Measurements from ENCODE around the gene KIAA1671.
"Not testable (repeated sequence)": the region's sequence is repeated elsewhere in the genome, so short reads cannot be mapped to it uniquely, and the experiment has no call there.

Gene KIAA1671

DNA sequence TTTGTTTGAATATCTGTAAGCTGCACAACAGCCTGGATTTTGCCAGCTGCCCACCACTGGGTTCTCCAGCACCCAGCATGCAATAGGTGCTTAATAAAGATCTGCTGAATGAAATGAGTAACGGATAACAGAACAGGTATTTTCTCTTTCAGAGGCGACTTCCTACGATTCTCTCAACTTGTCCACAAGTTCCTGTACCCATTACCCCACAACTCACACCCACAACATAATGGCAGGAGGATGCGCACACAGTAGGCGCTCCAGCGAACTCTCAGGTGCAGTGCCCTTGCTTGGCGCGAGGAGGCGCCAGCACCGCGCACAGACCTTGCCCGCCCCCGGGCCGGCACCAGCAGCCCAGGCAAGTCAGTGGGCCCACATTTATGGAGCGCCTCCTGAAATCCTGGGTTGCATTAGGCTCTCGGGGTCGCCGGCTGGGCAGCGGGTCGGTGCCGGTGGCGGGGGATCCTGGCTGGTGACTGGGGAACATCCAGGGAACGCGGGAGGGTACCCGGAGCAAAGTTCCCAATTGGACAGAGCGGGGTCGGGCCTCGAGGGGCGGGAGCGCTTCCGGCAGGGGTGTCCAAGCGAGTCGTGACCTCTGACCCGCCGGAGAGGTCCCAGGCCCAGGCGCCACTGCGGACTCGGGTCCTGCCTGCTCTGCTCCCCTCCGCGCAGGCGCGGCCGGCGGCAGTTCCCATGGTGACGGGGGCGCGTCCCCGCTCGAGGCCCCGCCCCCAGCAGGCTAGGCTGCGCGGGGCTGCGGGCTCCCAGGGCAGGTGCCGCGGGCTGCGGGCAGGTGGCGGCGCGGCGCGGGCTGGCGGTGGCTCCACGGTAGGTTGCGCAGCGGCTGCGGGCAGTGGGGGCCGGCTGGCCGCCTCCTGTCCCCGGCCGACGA, at the start of gene KIAA1671:
TSS of gene KIAA1671 (plus strand) at position 775 of the 895 bp plus-strand sequence. CDS start 75,284 bp downstream, outside the sequence.
- DNase-seq (ENCODE audit: low spot score), result peak; percentile 92

DNA sequence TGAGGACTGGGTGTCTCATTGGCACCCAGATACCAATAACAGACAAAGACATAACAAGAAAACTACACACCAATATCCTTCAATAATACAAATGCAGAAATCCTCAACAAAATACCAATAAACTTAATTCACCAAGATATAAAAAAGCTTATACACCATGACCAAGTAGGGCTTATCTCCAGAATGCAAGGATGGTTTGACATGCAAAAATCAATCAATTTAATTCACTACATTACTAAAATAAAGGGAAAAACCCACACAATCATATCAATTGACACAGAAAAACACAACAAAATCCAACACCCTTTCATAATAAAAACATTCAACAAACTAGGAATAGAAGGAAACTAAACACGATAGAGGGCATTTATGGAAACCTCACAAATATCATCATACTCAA, 46.6 kb upstream of the KIAA1671 start:
- DNase-seq (ENCODE audit: low spot score), result no peak

DNA sequence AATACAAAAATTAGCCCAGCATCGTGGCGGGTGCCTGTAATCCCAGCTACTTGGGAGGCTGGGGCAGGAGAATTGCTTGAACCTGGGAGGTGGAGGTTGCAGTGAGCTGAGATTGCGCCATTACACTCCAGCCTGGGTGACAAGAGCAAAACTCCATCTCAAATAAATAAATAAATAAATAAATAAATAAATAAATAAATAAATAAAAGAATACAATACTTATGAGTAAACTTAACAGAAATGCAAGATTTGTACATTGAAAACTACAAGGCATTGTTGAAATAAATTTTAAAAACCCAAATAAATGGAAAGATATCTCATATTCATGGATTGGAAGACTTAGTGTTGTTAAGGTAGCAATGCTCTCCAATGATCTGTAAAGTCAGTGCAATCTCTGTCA, 45.4 kb upstream of the KIAA1671 start:
- not testable (repeated sequence) for DNase-seq (ENCODE audit: low spot score)

DNA sequence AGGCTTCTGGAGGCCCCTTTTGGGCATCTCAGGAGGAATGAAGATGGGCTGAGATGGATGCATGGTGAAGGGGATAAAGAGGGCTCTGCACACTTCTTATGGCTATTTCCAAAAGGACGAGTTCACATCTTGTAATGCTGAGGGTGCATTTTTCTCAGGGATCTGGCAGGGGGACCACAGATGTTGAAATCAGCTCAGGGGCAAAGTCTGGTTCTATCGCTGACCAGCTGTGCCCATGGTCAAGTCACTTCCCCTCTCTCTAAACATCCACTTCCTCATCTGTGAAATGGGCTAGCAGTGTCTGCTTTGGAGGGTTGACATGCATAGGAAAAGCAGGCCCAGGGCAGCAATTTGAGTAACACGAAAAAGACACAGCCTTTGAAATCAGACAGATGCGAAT, 32.5 kb upstream of the KIAA1671 start:
- DNase-seq (ENCODE audit: low spot score), result no peak

DNA sequence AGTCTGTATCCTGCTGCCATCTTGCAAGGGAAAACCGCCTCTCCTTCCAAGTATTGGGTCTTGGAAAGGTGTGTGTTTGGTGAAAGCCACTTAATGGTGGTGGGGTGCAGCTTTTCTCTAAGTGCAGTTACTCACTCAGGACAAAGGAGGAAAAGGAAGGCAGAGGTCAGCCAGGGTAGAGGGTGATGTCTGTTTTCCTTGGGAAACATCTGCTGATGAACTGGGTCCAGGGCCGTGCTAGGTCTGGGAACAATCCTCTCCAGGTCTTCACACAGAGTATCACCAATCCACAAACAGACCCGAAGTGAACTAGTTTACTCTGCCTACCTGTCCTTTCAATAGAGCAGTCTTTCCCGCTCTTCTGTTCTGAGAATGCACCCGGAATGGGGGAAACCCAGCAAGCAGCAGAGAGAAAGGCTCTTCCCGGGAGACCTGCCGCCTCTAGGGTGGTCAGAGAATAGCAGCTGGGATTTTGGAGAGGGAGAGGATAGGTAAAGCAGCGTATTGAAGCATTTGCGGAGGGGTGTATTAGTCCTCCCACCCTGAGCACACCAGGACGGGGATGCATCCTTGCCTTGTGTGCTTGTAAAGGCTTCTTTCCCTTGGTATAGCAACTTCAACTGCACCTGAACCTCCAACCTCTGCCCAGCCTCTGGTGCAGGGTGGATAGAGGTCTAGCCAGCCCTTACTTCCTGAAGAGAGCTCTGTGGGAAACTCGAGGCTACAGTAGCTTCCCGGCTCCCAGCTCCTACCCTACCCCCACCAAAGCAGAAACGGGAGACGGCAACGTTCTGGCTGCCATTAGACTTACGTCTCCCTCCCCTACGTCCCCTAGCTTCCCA, 26.7 kb upstream of the KIAA1671 start:
- no peak for DNase-seq (ENCODE audit: low spot score)

DNA sequence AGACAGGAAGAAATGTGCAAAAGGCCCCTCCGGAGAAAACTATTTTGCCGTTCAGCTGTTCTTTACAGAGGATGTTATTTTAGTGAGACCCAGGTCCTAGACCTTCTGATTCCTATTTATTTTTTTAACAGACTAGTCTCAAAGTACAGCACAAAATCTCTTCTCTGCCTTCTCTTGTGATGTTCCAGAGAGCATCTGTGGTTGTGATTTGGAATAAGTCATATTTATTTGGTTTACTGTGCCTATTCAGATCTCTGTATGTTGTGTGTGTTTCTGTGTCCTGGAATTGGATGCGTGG, 26.1 kb upstream of the KIAA1671 start:
- DNase-seq (ENCODE audit: low spot score), result no peak

DNA sequence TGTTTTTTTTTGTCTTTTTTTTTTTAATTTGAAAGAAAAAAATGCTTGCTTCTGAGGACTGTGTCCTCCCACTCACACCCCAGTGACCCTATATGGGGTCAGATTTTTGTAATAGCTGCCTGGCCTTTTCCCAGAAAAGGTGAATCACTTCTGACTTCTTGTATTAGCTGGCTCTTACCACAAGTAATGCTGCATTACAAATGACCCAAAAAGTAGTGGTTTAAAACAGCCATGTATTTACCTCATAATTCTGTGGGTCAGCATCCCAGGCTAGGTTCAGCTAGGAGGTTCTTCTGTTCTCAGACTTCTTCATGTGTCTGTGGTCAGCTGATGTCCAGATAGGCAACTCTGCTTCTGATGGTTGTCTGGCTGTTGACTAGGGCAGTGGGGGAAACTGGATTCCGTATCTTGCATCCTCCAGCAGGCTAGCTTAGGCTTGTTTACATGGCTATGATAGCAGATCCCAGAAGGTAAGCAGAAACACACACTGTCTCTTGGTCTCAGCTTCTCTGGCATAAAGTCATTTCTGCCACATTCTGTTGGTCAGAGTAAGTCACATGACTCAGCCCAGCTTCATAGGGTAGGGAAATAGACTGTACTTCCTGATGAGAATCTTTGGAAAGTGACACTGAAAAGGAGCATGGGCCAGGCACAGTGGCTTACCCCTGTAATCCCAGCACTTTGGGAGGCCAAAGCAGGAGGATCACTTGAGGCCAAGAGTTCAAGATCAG, 25.5 kb upstream of the KIAA1671 start:
- DNase-seq (ENCODE audit: low spot score), result no peak

DNA sequence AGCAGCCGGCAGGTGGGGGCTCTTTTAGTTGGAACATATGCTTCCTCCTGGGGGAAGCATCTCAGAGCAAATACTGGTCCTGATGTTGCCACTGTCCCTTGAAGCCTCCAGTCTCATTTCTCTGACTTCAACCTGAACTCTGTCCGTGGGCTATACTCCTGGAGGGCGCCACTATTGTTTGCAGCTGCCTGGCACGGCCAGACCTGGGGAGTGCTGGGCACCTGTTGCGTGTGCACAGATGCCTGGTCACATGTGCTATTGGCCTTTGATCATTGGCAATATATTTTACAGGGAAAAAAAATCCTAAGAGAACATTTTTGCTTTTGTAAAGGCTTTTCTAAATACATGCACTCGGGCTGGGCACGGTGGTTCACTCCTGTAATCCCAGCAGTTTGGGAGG, 24.2 kb upstream of the KIAA1671 start:
- no peak for DNase-seq (ENCODE audit: low spot score)

DNA sequence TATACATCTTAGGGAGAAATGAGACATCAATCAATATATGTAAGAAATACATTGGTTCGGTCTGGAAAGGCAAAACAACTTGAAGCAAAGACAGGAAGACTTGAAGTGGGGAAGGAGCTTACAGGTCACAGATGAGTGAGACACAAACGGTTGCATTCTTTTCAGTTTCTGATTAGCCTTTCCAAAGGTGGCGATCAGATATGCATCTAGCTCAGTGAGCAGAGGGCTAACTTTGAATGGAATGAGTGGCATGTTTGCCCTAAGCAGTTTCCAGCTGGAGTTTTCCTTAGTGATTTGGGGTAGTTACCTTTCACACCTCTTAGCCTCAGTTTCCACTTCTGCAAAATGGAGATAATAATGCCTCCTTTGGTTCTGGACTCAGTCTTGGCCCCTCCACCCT, 21.8 kb upstream of the KIAA1671 start:
- no peak for DNase-seq (ENCODE audit: low spot score)

DNA sequence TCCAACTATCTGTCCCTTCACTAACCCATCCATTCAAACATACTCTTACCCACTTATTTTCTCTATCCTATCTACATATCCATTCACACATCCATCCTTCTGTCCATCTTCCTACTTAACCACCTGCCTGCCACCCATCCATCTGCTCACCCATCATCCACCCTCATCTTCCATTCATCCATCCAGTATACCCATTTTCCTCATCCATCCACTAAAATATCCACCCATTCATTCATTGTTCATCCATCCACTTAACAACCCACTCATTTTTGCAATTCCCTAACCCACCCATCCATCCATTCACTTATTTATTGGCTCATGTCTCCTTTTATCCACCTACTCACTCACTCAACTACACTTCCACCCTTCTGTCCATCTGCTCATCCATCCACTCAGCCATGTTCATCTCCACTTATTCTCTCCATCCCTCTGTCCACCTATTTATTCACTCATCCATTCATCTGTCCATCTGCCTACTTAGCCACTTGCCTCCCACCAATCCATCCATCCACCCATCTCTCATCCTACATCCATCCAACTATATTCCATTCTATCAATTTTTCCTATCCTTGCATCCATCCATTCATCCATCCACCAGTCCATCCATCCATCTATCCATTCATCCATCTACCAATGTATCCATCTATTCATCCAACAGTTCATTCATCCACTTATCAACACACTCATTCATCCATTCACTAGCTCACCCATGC, 16.6 kb upstream of the KIAA1671 start:
- DNase-seq (ENCODE audit: low spot score), result no peak

DNA sequence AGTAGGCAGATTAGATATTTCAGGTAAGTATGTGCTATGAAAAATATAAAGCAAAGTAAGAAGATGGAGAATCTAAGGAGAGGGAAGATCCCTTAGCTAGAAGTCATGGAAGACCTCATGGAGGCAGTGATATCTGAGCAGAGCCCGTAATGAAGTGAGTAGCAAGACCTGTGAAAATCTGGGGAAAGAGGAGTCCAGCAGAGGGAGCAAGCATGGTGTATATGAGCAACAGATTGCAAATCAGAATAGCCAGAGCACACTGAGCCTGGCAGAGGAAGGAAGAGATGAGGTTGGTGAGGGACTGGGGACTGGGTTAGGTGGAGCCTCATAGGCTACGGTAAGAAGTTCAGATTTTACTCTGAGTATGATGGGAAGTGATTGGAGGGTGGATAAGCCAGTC, 15.4 kb upstream of the KIAA1671 start:
- DNase-seq (ENCODE audit: low spot score), result no peak

DNA sequence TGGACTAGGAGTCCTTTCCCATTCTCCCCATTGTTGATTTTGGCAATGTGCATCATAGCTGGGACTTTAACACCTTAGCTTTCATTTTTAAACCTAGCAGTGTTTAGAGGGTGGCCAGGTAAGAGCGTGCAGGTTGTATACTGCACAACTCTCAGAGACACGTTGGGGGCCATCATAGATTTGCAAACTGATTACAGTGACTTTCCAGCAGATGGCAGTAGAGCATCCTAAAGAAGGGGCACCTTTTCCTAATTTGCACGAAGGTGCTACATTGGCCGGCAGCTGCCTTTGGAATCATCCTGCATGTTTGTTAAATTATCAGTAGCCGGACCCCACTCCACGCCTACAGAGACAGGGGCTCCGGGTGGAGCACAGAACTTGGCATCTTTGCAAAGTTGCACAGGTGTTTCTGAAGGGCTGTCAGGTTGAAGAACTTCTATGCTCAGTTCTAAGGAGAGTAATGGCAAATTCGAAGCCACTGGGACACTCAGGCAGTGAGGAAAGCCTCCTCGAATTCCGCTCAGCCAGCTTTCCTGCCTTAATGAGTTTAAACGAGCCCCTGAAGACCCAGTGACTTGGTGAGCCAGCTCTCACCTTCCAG, 13.7 kb upstream of the KIAA1671 start:
- DNase-seq (ENCODE audit: low spot score), result peak; percentile 62

DNA sequence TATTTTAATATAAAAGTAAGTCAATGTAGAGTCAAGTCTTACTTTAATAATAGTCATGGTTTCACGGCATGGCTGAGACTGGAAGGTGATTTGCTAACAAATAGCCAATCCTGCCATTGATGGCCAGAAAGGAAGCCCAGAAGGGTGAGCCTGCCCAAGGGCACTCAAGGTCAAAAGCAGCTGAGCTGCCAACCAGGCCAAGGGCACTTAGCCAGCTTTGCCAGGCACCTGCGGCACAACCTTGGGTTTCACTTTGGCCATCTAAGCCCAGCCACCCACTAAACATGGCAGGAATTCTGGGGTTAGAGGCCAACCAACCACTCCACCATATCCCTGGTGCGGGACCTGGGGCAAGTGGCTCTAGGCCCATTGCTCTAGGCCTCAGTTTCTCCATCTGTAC, 10.2 kb upstream of the KIAA1671 start:
- no peak for DNase-seq (ENCODE audit: low spot score)

DNA sequence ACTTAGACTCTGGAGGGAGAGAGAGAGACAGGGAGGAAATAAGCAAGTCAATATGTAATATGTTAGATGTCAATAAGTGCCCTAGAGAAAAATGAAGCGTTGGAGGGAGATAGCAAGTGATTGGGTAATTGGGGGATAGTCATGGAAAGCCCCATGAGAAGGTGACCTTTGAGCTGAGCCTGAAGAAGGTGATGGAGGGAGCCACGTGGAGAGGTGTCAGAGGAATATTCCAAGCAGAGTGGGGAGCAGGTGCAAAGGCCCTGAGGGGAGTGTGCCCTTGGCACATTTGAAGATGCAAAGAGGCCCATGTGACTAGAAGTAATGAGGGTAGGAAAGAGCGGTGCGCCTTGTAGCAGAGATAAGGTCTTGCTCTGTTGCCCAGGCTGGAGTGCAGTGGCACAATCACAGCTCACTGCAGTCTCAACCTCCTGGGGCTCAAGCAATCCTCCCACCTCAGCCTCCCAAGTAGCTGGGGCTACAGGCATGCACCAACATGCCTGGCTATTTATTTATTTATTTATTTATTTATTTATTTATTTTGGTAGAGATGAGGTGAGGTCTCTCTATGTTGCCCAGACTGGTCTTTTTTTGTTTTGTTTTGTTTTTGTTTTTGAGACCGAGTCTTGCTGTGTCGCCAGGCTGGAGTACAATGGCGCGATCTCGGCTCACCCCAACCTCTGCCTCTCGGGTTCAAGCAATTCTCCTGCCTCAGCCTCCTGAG, 8.1 kb upstream of the KIAA1671 start:
- no peak for DNase-seq (ENCODE audit: low spot score)

DNA sequence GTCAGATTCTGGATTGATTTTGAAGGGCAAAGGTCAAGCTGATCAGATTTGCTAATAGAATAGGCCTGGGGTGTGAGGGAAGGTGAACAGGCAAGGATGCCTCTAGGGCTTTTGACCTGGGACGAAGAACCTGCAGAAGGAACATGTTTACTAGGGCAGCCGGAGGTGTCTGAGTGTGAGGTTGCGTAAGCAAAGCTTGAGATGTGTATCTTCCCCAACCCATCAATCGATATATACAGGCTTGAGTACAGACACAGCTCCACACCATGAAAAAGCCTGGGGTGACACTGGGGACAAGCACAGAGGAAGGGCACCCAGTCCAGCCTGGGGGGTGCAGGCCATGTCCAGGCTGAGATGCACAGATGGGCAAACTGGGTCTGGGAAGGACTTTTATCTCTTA, 7.1 kb upstream of the KIAA1671 start:
- DNase-seq (ENCODE audit: low spot score), result no peak

DNA sequence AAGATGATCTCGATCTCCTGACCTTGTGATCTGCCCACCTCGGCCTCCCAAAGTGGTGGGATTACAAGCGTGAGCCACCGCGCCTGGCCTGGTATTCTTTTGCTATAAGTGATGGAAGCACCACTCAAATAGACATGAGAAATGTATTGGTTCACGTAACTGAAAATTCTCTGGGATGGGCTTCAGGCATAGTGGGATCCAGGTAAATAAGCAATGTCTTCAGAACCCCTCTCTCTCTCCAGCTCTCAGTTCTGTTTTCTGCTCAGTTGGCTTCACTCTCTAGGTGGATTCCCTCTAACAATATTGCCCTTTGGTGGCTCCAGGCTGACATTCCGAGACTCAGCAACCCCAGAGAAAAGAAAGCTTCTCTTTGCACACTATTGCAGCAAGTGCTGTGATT, 5.1 kb upstream of the KIAA1671 start:
- no peak for DNase-seq (ENCODE audit: low spot score)

DNA sequence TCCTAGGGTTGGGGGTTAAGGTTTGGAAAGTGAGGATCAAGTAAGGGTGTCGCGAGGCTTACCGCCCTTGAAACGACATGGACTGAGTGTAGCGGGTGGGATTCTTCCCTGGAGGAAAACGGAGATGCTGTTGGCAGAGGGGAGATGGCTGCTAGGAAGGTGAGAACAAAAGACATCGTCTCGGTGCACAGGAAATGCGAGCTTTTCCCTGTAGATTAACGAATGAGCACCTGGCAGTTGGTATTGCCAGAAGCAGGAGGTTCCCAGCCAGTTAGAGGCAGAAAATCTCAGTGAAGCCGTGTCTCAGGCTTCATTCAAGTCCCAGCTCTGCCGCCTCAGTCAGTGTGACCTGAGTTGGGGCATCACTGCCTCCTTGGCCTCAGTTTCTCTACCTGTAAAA, 4.6 kb upstream of the KIAA1671 start:
- no peak for DNase-seq (ENCODE audit: low spot score)

DNA sequence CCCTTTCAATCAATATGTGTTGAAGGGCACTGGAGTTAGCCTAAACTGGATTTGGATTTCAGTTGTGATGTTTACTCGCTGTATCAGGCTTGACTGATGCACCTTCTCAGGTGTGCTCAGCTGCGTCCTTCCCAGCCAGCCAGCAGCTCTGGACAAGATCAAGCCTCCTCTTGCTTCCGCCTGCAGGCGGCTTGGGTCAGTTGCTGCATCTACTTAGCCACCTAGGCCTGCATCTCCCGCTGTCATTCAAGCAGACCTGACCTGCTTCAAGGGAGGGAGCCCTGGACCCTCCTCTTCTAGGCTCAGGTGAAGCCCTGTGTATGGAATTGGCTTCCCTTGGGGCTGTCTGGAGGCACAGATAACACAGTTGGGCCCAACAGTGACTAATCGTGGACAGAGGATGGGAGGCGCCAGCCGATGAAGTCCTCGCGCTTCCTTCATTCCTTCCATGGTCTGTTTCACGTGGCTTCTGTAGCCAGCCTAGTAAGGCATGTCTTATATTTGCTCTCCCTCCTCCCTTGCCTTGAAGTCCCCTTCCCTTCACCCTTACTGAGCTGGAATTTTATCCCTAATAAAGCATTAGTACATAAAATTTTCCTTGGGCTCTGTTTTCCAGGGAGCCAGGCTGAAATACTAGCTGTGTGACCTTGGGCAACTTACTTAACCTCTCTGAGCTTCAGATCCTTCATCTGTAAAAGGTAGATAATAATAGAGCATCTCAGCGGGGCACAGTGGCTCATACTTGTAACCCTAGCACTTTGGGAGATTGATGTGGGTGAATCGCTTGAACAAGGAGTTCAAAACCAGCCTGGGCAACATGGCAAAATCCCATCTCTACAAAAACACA, 3.9 kb upstream of the KIAA1671 start:
- no peak for DNase-seq (ENCODE audit: low spot score)

DNA sequence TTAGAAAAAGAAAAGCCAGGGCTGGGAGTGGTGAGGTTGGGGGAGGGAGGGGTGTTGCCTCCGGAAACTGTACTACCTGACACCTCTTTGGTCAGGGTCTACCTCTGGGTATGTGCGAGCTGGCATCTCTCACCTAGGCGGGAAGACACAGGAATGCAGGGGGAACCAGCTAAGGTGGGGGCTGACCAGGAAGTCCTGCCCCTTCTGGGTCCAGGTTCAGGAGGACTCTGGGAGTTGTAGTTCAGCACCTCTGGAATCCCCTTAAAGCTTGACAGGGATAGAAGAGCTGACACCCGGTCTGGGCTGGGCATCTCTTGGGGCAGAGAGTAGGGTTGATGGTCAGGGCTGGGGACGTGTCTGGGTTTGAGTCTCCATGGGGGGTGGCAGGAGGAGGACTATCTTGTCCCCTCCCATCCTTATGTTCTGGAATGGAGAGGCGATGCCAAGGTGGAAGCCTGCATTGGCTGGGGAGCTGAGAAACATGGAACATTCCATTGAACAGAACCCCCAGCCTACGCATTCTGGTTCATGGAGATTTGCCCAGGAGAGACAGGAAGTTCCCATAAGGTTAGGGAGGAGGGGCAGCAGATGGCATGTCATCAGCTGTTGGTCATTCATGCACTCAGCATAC, 2.1 kb upstream of the KIAA1671 start:
- no peak for DNase-seq (ENCODE audit: low spot score)
